Activated gamma-delta T cell (primary cell): ENCODE results near the gene TDRD12.

Source experiments
- DNase-seq: peaks from one replicate; lab custom pipeline; 2025; lab: John Stamatoyannopoulos, UW

Gene TDRD12

GRCh38 chr19:32869369-32869965 is 149.9 kb downstream of the TDRD12 start, which contains the start of gene SLC7A9:
Gene SLC7A9 (minus strand): TSS chr19:32869767. CDS start chr19:32868534, 1,233 bp downstream.
- DNase-seq: no peak

GRCh38 chr19:32869966-32870573 is 150.5 kb downstream of the TDRD12 start:
- no peak for DNase-seq

DNA sequence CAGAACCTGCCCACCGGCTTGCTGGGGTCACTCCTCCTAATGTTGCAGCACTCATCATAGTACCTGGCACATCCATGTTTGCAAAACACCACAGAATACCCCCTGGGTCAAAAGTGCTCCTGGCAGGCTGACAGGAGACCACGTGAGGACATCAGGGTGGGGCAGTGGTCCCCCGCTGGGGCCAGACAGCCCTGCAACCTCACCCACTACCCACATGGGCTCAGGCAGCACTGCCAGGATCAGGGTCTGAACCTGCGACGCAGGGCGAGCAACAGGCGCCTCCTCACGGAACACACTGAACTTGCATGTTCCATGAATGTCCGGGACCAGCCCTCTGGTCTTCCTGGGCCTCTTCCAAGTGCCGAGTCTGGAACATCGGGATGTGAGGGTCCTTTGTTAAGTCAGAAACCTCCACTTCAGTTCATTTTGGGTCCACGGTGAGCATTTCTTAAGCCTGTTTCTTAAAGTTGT is 151.4 kb downstream of the TDRD12 start:
- DNase-seq: no peak

DNA sequence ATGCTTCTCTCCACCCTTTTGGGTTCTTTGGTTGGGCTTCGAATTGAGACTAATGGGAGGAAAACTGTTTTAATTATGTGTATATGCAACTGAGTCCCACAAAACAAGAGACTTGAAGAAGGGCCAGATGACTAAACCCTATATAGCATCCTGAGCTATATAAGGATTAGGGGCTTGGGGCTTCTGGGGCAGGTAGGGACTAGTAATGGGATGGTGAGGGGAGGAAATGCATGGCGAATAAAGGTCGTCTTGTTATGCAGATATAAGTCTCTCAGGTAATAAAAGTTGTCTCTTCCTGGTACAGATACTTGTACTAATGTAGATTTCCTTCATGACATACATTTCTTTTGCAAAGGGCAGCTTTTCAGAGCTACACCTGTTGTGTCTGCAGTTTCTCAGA is 152.8 kb downstream of the TDRD12 start:
- DNase-seq: no peak

DNA sequence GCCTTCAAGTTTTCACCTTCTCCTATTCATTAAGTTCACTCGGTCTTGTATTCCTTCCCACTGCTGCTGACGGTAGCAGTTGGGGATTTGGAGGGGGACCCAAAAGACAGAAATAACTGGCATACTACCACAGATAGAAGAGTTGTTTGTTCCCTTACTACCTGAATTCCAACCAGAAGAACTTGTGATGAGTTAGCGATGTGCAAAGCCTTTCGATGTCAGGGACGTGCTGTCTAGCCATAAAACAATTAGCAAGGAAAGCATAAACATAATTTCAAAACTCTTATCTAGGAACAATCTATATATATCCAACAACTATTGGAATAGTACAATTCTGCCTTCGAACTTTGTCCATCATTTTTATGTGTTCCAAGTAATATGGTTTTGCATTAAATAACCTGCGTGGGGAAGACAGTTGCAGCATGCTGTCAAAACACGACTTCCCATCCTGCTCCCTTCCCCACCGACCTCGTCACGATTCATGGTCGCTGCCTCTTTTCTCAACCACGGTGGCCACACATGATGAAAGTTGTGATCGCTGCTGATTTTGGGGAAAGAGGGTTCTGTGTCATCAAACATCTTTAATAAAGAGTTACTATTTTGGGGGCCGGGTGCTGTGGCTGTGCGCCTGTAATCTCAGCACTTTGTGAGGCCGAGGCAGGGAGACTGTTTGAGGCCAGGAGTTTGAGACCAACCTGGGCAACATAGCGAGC is 153.8 kb downstream of the TDRD12 start:
- DNase-seq: no peak

GRCh38 chr19:32874605-32875004 is 155.0 kb downstream of the TDRD12 start:
- DNase-seq: no peak

- no peak for DNase-seq
Observed at GRCh38 chr19:32875428-32875827, 155.9 kb downstream of the TDRD12 start.

- no peak for DNase-seq
Observed at GRCh38 chr19:32876236-32876918, 156.8 kb downstream of the TDRD12 start.

DNA sequence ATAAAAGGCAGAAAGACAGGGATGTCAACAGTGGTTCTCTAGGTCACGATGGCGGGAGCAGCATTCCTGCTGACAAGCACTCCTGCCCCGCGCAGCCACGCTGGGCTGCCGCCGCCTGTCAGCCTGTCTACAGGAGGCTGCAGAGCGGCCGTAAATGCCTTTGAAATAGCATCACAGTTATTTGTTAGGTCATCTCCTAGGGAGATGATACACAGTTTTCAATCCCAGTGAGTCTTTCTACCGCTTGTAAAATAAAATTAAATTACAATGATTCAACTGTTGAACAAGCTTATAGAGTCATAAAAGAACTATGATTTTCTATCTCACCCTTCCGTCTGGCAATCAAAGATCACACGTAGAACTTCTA is 157.3 kb downstream of the TDRD12 start:
- no peak for DNase-seq
